SK-N-MC (cell line): ENCODE results near the gene DUSP10.

Experiments used
- EZH2 ChIP-seq: fragments of 200-600 bp; sonication (generic); IDR thresholded peaks from one replicate; pipeline ENCODE4 v1.6.1; 2017; ENCODE audit warnings: antibody characterized with exemption
- FOXP2 ChIP-seq: optimal IDR thresholded peaks from 2 replicates; pipeline ENCODE3; 2011; ENCODE audit warnings: mild to moderate bottlenecking, moderate library complexity; ENCODE audit not compliant: insufficient read depth; ENCODE audit errors: extremely low read length, control extremely low read depth
- POLR2AphosphoS5 ChIP-seq: IDR thresholded peaks from 2 replicates; pipeline ENCODE4 v1.6.1; 2012; ENCODE audit warnings: mild to moderate bottlenecking, low read depth, low read length, borderline replicate concordance

DNA sequence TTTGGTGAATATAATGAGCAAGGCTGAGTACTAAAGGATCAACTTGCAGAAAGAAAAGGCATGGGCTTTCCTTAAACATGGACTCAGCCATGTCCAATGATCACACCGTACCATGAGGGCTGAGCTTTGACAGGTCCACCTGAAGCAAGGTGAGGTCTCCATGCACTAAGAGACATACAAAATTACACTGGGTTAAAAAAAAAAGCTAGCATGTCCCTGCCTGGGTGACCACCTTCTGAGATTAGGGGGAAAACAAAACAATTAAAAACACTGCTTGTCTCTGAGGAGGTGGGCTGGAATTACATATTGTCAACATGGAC is 22.7 kb downstream of the DUSP10 start:
- TF ChIP-seq EZH2 (no peak), POLR2AphosphoS5 (no peak), FOXP2 (no peak)
